AG09309 (cell line): ENCODE data around the gene TBC1D14.

Source experiments
- DNase-seq: peaks from one replicate; pipeline ENCODE4 v3.0.0-alpha.2; 2010; ENCODE audit warnings: low read depth
- H3K4me3 ChIP-seq: 2 replicates; pipeline ENCODE4 v1.5.1; 2011; ENCODE audit warnings: mild to moderate bottlenecking, low read depth, low read length, moderate library complexity; ENCODE audit not compliant: control insufficient read depth
- TF ChIP-seq, protein P1 (sequence below): IDR thresholded peaks from 2 replicates; pipeline ENCODE4 v1.5.1; 2011; ENCODE audit warnings: mild to moderate bottlenecking, low read depth, low read length, inconsistent platforms; ENCODE audit not compliant: insufficient read depth, control insufficient read depth; ENCODE audit errors: missing control alignments

TBC1D14 gene

DNA sequence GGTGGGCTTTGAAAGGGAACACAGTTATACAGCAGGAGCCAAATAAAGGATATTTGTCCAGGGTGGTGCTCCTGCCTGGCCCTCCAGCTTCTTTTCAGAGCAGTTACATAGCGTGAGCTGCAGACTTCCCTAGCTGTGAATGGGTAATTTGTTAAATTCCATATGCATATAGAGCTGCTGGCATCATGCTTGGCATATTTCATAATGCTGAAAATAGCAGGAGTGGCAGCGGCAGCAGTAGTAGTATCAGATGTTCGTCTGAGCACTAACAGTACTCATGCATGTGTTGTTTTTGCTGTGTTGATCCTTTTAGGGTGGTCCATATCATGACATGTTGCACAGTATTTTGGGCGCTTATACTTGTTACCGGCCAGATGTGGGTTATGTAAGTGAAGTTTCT, 99.9 kb downstream of the TBC1D14 start:
- TF ChIP-seq, protein P1, sequence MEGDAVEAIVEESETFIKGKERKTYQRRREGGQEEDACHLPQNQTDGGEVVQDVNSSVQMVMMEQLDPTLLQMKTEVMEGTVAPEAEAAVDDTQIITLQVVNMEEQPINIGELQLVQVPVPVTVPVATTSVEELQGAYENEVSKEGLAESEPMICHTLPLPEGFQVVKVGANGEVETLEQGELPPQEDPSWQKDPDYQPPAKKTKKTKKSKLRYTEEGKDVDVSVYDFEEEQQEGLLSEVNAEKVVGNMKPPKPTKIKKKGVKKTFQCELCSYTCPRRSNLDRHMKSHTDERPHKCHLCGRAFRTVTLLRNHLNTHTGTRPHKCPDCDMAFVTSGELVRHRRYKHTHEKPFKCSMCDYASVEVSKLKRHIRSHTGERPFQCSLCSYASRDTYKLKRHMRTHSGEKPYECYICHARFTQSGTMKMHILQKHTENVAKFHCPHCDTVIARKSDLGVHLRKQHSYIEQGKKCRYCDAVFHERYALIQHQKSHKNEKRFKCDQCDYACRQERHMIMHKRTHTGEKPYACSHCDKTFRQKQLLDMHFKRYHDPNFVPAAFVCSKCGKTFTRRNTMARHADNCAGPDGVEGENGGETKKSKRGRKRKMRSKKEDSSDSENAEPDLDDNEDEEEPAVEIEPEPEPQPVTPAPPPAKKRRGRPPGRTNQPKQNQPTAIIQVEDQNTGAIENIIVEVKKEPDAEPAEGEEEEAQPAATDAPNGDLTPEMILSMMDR = no peak
- DNase-seq = no peak
- H3K4me3 ChIP-seq = no peak overlapping the region

DNA sequence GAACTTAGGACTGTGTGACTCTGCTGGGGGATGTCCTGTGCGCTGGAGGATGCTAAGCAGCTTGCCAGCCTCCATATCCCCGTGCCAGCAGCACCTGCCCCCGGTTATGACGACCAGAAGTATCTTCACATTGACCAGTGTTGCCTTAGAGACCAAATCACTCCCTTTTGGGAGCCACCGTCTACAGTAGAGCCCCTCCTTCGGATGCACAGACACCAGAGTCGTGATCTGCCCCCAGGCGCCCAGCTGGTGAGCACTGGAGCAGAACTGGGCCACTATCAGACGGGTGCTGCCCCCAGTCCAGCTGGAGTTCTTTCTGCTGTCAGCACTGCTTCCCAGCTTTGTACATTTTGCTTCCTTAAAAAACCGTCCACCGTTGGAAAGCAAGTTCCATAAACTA, 103.5 kb downstream of the TBC1D14 start:
- TF ChIP-seq, protein P1 = no peak
- no peak for DNase-seq
- no peak overlapping the region for H3K4me3 ChIP-seq

DNA sequence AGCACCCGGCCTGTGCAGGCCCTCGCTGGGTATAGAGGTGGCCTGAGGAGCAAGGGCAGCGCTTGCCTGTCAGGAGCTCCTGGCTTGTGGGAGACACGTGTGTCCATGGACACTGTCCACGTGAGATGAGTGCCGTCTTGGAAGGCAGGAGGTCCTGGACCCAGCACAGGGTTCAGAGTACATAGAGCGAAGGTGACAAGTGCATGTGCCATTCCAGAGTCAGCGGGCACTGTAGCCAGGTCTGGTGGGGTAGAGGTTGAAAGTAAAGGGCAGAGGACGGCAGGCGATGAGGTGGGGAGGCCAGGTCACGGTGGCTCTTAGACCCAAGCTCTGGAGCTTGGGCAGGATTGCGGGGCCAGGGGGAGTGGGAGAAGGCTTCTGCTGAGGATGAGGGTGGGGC, 105.2 kb downstream of the TBC1D14 start:
- DNase-seq = no peak
- TF ChIP-seq, protein P1 = no peak
- no peak overlapping the region for H3K4me3 ChIP-seq

- no peak overlapping the region for H3K4me3 ChIP-seq
- DNase-seq = no peak
- TF ChIP-seq, protein P1 = no peak
Measured at GRCh38 chr4:7015383-7016035, 105.9 kb downstream of the TBC1D14 start.

GRCh38 chr4:7016086-7016485, 106.5 kb downstream of the TBC1D14 start:
- no peak overlapping the region for H3K4me3 ChIP-seq
- TF ChIP-seq, protein P1 = no peak
- DNase-seq = no peak

DNA sequence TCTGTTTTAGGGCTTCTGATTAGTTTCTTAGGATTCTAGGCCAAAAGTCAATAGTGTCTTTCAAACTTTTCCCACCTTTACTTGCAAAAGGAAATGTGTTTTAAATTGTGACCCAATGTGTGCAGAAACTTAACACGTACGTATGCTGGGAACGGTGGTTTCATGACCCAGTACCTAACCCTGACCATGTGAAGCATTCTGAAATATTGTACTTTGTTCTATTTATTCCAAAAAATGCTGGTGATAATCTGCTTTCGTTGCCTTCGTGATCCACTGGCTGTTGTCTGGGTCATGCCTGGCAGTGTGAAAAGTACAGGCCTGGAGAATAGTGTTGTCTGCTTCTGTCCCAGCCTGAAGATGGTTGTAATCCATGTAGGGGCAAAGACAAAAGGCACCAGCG, 106.9 kb downstream of the TBC1D14 start:
- TF ChIP-seq, protein P1 = no peak
- H3K4me3 ChIP-seq = no peak overlapping the region
- DNase-seq = no peak
